GM13977 (cell line): ENCODE measurements around the gene KCP.
"Not testable (repeated sequence)": the region's sequence is repeated elsewhere in the genome, so short reads cannot be mapped to it uniquely, and the experiment has no call there.

Experiments used
- DNase-seq: peaks from one replicate; pipeline ENCODE4 v3.0.0; 2012; ENCODE audit warnings: low spot score
- CTCF ChIP-seq: IDR thresholded peaks from 2 replicates; pipeline ENCODE4 v1.5.1; 2012; ENCODE audit warnings: mild to moderate bottlenecking, control low read depth; ENCODE audit not compliant: insufficient read depth; ENCODE audit errors: extremely low read depth, missing control alignments
- in situ Hi-C: fragments of 300-500 bp; cut with MboI; formaldehyde crosslinking; loops from one replicate; pipeline ENCODE4 v1.12.0; 2022; ENCODE audit warnings: low sequenced_read_pairs, low pct_unique_long_range_greater_than_20kb, mixed read lengths, inconsistent platforms; ENCODE audit not compliant: unreplicated experiment

Gene KCP

GRCh38 chr7:128916643-128916915 is 6.1 kb upstream of the KCP start:
- no peak for DNase-seq
- no peak for TF ChIP-seq CTCF

GRCh38 chr7:128915841-128916642 is 5.5 kb upstream of the KCP start:
- in situ Hi-C loops = no loop called here
- TF ChIP-seq CTCF = no peak
- DNase-seq = no peak

More at GRCh38 chr7:128916643-128916915, 6.1 kb upstream of the KCP start:
- in situ Hi-C loops = no loop called here

- TF ChIP-seq CTCF = no peak
- in situ Hi-C loops = no loop called here
- no peak for DNase-seq
Measured at GRCh38 chr7:128915271-128915819, 4.8 kb upstream of the KCP start.

GRCh38 chr7:128914566-128915151 is 4.2 kb upstream of the KCP start:
- peak; percentile 84 for DNase-seq
- TF ChIP-seq CTCF = no peak
- in situ Hi-C loops = no loop called here

GRCh38 chr7:128913870-128914565 is 3.5 kb upstream of the KCP start:
- in situ Hi-C loops = no loop called here
- no peak for TF ChIP-seq CTCF
- no peak for DNase-seq

- DNase-seq, in situ Hi-C loops: not testable (repeated sequence)
Measured at GRCh38 chr7:128912709-128913495, 2.4 kb upstream of the KCP start.
